HL-60 (cell line): ENCODE data around the gene GSPT2.
"Not testable (repeated sequence)": the region's sequence is repeated elsewhere in the genome, so short reads cannot be mapped to it uniquely, and the experiment has no call there.

ENCODE experiments used
- DNase-seq, 2 experiments: peaks; one replicate each; pipeline ENCODE4 v3.0.0-alpha.2; 2010 to 2020; ENCODE audit warnings: low read depth in 1 of 2, low spot score in 1 of 2
- H3K27ac ChIP-seq: fragments of 250-450 bp; sonication (Bioruptor Pico); replicated peaks from 2 replicates; pipeline ENCODE4 v1.5.1; 2020; ENCODE audit warnings: mild to moderate bottlenecking, moderate library complexity
- H3K27me3 ChIP-seq: fragments of 250-450 bp; sonication (Bioruptor Pico); 2 replicates; pipeline ENCODE4 v1.5.1; 2021; ENCODE audit warnings: mild to moderate bottlenecking, moderate library complexity; ENCODE audit not compliant: insufficient read depth, poor library complexity, severe bottlenecking
- H3K4me3 ChIP-seq: replicated peaks from 2 replicates; pipeline ENCODE4 v1.5.1; 2011; ENCODE audit warnings: mild to moderate bottlenecking, control low read depth, low read length; ENCODE audit not compliant: insufficient read depth
- GABPA ChIP-seq: IDR thresholded peaks from 2 replicates; pipeline ENCODE4 v1.6.1; 2012; ENCODE audit warnings: low read depth
- POLR2AphosphoS5 ChIP-seq: IDR thresholded peaks from 2 replicates; pipeline ENCODE4 v1.6.1; 2012; ENCODE audit warnings: low read depth
- REST ChIP-seq: IDR thresholded peaks from 2 replicates; pipeline ENCODE4 v1.6.1; 2012; ENCODE audit warnings: low read depth; ENCODE audit not compliant: insufficient replicate concordance
- SPI1 ChIP-seq: IDR thresholded peaks from 2 replicates; pipeline ENCODE4 v1.6.1; 2012; ENCODE audit warnings: low read depth, mild to moderate bottlenecking, borderline replicate concordance
- long read RNA-seq: library from polyadenylated mRNA; unstranded; transcript quantifications from one replicate; pipeline ENCODE4 v2.0.0, GENCODE V29; 2020
- TF ChIP-seq, protein P1 (sequence below): IDR thresholded peaks from one replicate; pipeline ENCODE4 v1.5.1; 2011; ENCODE audit warnings: low read length, control low read depth, inconsistent platforms; ENCODE audit not compliant: insufficient read depth

GSPT2 gene
- long read RNA-seq, transcript GSPT2-201 (1 exons, 2,802 nt), result major isoform, 57 of 58 reads
- long read RNA-seq, partial matches to known transcripts, result 0 of 58 reads
- long read RNA-seq, other reads (novel, unspliced or antisense), result 1 of 58 reads

GRCh38 chrX:51743179-51743957, at the start of gene GSPT2:
TSS of gene GSPT2 (plus strand) at chrX:51743442. CDS start at chrX:51743627, 185 bp downstream.
- DNase-seq, result peak; percentile 40 to 67
- Histone ChIP-seq H3K27ac (peak within 1 kb of the TSS; percentile 53), H3K4me3 (peak within 1 kb of the TSS; percentile 52), H3K27me3 (no peaks in the 10 kb centered on the region)
- TF ChIP-seq GABPA (peak; percentile 58), SPI1 (no peak), REST (no peak), POLR2AphosphoS5 (no peak; the same call in 1 of the 2 replicates)
- TF ChIP-seq, protein P1, sequence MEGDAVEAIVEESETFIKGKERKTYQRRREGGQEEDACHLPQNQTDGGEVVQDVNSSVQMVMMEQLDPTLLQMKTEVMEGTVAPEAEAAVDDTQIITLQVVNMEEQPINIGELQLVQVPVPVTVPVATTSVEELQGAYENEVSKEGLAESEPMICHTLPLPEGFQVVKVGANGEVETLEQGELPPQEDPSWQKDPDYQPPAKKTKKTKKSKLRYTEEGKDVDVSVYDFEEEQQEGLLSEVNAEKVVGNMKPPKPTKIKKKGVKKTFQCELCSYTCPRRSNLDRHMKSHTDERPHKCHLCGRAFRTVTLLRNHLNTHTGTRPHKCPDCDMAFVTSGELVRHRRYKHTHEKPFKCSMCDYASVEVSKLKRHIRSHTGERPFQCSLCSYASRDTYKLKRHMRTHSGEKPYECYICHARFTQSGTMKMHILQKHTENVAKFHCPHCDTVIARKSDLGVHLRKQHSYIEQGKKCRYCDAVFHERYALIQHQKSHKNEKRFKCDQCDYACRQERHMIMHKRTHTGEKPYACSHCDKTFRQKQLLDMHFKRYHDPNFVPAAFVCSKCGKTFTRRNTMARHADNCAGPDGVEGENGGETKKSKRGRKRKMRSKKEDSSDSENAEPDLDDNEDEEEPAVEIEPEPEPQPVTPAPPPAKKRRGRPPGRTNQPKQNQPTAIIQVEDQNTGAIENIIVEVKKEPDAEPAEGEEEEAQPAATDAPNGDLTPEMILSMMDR, result no peak

GRCh38 chrX:51694254-51694653, 49.0 kb upstream of the GSPT2 start:
- DNase-seq, result no peak
- TF ChIP-seq SPI1, result no peak
- TF ChIP-seq GABPA, result no peak
- no peak for TF ChIP-seq REST
- TF ChIP-seq, protein P1, result no peak
- Histone ChIP-seq H3K27ac (no peak overlapping the region), H3K4me3 (no peak overlapping the region), H3K27me3 (no peaks in the 10 kb centered on the region)

- TF ChIP-seq, protein P1, result no peak
- TF ChIP-seq REST (no peak), SPI1 (no peak), GABPA (no peak), POLR2AphosphoS5 (no peak)
- no peak for DNase-seq
Observed at GRCh38 chrX:51697397-51697796, 45.8 kb upstream of the GSPT2 start.

DNA sequence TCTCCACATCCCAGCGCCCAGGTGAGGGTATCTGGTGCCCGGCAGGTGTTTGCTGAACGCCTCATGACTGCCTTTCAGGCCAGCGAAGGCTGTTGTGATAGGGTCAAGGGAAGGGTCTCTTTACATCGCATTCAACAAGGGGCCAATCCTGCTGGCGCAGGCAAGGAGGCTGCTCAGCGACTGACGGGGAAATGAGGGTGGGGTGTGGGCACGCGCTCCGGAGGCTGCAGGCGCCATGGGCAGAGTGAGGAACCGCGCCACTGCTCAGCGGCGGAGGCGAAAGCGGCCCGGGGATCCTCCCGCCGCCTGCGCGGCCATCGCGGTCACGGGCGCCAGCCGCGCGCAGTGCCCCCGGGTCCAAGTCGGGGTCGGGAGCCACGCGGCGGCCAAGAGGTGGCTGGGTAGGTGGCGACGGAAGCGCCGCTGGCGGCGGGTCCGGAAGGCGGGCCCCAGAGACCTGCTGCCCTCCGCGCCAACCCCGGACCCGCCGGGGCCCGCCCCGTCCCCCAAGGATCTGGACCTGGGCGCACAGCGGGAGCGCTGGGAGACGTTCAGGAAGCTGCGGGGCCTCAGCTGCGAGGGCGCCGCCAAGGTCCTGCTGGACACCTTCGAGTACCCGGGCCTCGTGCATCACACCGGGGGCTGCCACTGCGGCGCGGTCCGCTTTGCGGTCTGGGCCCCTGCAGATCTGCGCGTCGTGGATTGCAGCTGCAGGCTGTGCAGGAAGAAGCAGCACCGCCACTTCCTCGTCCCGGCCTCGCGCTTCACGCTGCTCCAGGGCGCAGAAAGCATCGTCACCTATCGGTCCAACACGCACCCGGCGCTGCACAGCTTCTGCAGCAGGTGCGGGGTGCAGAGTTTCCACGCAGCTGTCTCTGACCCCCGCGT, 32.7 kb upstream of the GSPT2 start, which contains the start of gene CENPVL1:
Gene CENPVL1, plus strand, starts transcription at position 236 of the 888 bp plus-strand sequence. Its CDS starts 0 bp downstream, at position 236.
- H3K4me3 ChIP-seq, H3K27me3 ChIP-seq, DNase-seq, H3K27ac ChIP-seq: not testable (repeated sequence)

More at GRCh38 chrX:51697397-51697796, 45.8 kb upstream of the GSPT2 start:
- no peak overlapping the region for H3K4me3 ChIP-seq
- no peaks in the 10 kb centered on the region for H3K27me3 ChIP-seq
- H3K27ac ChIP-seq, result no peak overlapping the region
